ENCODE results near the gene ZC3H4. TPM values are rescaled to one million over a fixed set of nuclear protein-coding genes. Genes with fewer than 3 reads are reported as not detected.

ZC3H4 gene
- total RNA-seq, 4 donors from 2014 or later = 26.2 to 34.7 (median 30.2) TPM

- DNase-seq (ENCODE audit: extremely low spot score) = no peak
- Histone ChIP-seq H3K9me3 (no peaks in the 10 kb centered on the region), H3K27me3 (no peaks in the 10 kb centered on the region), H3K36me3 (peaks cover 0 to 72% (median 51%) of the 10 kb centered on the region in 4 donors), H3K4me1 (peaks cover 34 to 85% (median 84%) of the 10 kb centered on the region in 4 donors), H3K27ac (replicated peaks in 1 of 4) (peak overlapping the region; percentile 81 to 90 (median 85)), H3K4me3 (no peak overlapping the region)
- 54% methylated on average over 2 of the region's 2 CpGs for WGBS
- TF ChIP-seq CTCF (IDR thresholded peaks at IDR 0.05) (no peak), POLR2AphosphoS5 (IDR thresholded peaks at IDR 0.05) (peak; percentile 58 to 78), EP300 (IDR thresholded peaks at IDR 0.05) (no peak)
- intact Hi-C loops (cut with DNase I) = no loop called here
Observed at GRCh38 chr19:47152632-47153031, 39.1 kb upstream of the ZC3H4 start.

DNA sequence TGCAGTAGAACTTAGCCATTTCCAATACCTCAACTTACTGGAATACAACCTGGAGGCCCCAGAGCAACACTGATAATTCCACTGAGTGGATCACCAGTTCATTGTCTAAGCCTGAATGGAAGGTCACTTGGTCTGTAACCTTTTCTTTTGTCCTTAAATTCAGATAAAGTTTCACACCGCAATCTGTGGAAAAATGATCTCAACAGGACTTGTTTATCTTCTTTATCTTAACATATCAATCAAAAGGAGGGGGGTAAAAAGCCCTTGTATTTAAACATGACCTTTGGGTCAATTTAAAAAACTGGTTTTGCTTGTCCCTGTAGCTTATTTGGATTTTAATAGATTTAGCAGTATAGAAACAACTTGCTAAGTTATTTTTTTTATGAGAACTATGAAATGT lies 38.6 kb upstream of the ZC3H4 start:
- no peak overlapping the region for H3K4me3 ChIP-seq
- no peaks in the 10 kb centered on the region for H3K27me3 ChIP-seq
- intact Hi-C loops (cut with DNase I) = no loop called here
- peaks cover 0 to 74% (median 55%) of the 10 kb centered on the region in 4 donors for H3K36me3 ChIP-seq
- peak overlapping the region; percentile 79 to 90 (median 84) for H3K27ac ChIP-seq (replicated peaks in 1 of 4)
- H3K9me3 ChIP-seq = no peaks in the 10 kb centered on the region
- no peak for TF ChIP-seq CTCF (IDR thresholded peaks at IDR 0.05)
- TF ChIP-seq POLR2AphosphoS5 (IDR thresholded peaks at IDR 0.05) = no peak
- no peak for TF ChIP-seq POLR2A (IDR thresholded peaks at IDR 0.05; ENCODE audit: low read depth)
- no peak for TF ChIP-seq EP300 (IDR thresholded peaks at IDR 0.05)
- peaks cover 29 to 81% (median 79%) of the 10 kb centered on the region in 4 donors for H3K4me1 ChIP-seq
- 58% methylated on average over 1 of the region's 1 CpG for WGBS
- no peak for DNase-seq (ENCODE audit: extremely low spot score)

DNA sequence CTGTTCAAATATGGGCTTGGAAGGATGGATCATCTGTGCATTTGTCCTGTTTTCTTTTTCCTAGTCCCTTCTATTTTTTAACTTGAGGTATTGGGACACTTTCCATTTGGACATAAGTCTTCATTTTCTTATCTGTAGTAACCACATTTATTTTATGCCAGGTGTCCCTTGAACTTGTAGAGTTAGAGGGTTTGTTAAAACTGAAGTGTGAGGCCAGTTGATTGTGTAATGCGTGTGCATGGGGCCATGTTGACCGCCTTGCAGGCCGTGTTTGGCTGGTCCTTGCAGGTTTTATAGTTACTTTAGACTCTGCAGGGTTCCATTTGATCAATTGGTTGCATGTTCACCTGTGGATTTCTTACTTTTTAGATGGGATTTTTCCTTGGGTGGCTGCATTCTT lies 38.1 kb upstream of the ZC3H4 start:
- DNase-seq (ENCODE audit: extremely low spot score) = no peak
- Histone ChIP-seq H3K27me3 (no peaks in the 10 kb centered on the region), H3K4me3 (no peak overlapping the region), H3K4me1 (peaks cover 24 to 75% (median 74%) of the 10 kb centered on the region in 4 donors), H3K9me3 (no peaks in the 10 kb centered on the region), H3K27ac (replicated peaks in 1 of 4) (peak overlapping the region; percentile 79 to 90 (median 84)), H3K36me3 (peaks cover 0 to 80% (median 58%) of the 10 kb centered on the region in 4 donors)
- intact Hi-C loops (cut with DNase I) = no loop called here
- 84% methylated on average over 3 of the region's 3 CpGs for WGBS
- no peak for TF ChIP-seq CTCF (IDR thresholded peaks at IDR 0.05)

DNA sequence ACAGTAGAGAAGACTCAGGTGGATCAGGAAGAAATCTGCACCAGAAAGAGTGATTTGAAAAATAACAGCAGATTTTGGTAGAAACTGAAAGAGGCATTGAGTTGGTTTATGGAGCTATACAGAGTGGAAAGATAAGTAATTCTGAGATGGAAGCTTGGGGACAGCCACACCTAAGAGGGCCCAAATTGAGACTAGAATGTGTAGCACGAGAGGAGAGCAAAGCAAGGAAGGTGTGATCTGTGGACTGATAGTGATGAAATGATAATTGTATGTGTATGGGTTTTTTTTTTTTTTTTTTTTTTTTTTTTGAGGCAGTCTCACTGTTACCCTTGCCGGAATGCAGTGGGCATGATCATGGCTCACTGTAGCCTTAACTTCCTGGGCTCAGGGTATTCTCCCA lies 33.3 kb upstream of the ZC3H4 start:
- TF ChIP-seq CTCF (IDR thresholded peaks at IDR 0.05) (no peak), POLR2A (IDR thresholded peaks at IDR 0.05; ENCODE audit: low read depth) (no peak), EP300 (IDR thresholded peaks at IDR 0.05) (no peak), POLR2AphosphoS5 (IDR thresholded peaks at IDR 0.05) (no peak)
- peaks cover 16 to 75% (median 69%) of the 10 kb centered on the region in 4 donors for H3K36me3 ChIP-seq
- 90% methylated on average over 2 of the region's 2 CpGs for WGBS
- H3K4me3 ChIP-seq = no peak overlapping the region
- H3K9me3 ChIP-seq = no peaks in the 10 kb centered on the region
- intact Hi-C loops (cut with DNase I) = loop anchor here (1.0 to 5.0 kb wide), 2 partner anchors 45 to 101 kb away; no protein-coding TSS in a partner anchor
- H3K27ac ChIP-seq (replicated peaks in 1 of 4) = peak overlapping the region in 1 of 4 donors; percentile 35
- H3K4me1 ChIP-seq = peaks cover 7 to 53% (median 53%) of the 10 kb centered on the region in 4 donors
- no peak for DNase-seq (ENCODE audit: extremely low spot score)
- no peaks in the 10 kb centered on the region for H3K27me3 ChIP-seq
